HG03103 (cell line): ENCODE measurements around the gene HAUS1.
"Not testable (repeated sequence)": the region's sequence is repeated elsewhere in the genome, so short reads cannot be mapped to it uniquely, and the experiment has no call there.

Experiments used
- ATAC-seq: cut with Tn5 transposase; IDR thresholded peaks from one replicate; pipeline ENCODE4 v1.9.1; 2021; ENCODE audit warnings: low read depth; ENCODE audit not compliant: unreplicated experiment

Gene HAUS1

GRCh38 chr18:46084431-46084830, 19.8 kb upstream of the HAUS1 start:
- ATAC-seq = no peak

- ATAC-seq = not testable (repeated sequence)
Measured at GRCh38 chr18:46088501-46088900, 15.7 kb upstream of the HAUS1 start.

- no peak for ATAC-seq
Measured at GRCh38 chr18:46095532-46095931, 8.7 kb upstream of the HAUS1 start.

GRCh38 chr18:46096651-46097300, 7.4 kb upstream of the HAUS1 start:
- no peak for ATAC-seq

DNA sequence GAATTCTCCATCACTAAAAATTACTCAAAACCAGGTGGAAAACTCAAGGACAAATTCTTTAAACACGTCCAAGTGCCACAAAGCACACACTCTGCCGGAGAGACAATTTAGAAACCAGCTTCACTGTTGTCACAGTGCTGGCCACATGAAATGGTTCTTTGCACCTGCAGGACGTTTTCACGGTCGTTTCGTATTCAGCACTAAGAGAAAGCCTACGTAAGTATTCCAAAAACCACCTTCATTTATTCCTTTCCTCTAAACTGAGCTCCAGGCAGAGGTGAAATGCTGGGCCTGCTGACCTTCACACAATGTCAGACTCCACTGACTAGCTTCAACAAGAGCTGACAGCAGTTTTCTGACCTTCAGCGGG, 6.8 kb upstream of the HAUS1 start:
- peak; percentile 22 for ATAC-seq

GRCh38 chr18:46097801-46098615, 6.2 kb upstream of the HAUS1 start, which contains the start of gene ATP5F1A:
ATP5F1A (minus strand) TSS chr18:46098296; CDS start chr18:46098231, 65 bp downstream.
- ATAC-seq = peak; percentile 64

- peak; percentile 3 for ATAC-seq
Measured at GRCh38 chr18:46098616-46098933, 5.6 kb upstream of the HAUS1 start.

DNA sequence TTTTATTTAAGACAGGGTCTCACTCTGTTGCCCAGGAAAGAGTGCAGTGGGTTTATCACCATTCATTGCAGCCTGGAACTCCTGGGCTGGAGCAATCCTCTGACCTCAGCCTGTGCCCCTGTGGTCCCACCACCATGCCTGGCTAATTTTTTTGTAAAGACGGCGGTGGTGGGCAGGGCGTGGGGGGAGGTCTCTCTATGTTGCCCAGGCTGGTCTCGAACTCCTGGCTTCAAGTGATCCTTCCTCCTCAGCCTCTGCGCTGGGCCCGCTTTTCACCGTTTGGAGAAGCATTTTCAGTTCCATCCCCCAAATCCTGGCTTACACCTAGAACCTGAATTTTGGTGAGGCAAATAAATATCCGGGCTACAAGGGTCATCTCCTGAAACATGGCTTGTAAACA, 4.7 kb upstream of the HAUS1 start:
- ATAC-seq = no peak

- no peak for ATAC-seq
Measured at GRCh38 chr18:46109386-46109785, 5.2 kb downstream of the HAUS1 start.

GRCh38 chr18:46110406-46110805, 6.2 kb downstream of the HAUS1 start:
- no peak for ATAC-seq

DNA sequence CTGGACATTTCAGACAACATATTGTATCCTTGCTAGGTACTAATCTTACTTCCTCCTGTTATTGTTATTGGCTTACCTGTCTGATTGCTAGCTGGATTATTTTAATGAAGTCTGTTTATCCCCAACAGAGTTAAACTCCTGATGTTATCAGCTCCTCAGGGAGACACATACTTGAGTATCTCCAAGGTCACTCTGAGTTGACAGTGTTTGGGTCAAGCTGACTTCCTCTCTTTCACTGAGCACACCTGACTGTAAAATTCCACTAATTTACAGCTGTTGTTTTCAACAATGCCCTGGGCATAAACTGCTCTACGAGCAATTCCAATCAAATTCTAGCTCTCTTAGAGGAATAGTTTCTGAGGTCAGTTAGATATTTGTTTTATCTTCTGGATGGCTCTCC, 9.6 kb downstream of the HAUS1 start:
- ATAC-seq = no peak

GRCh38 chr18:46126625-46127024, 22.4 kb downstream of the HAUS1 start:
- ATAC-seq = not testable (repeated sequence)

DNA sequence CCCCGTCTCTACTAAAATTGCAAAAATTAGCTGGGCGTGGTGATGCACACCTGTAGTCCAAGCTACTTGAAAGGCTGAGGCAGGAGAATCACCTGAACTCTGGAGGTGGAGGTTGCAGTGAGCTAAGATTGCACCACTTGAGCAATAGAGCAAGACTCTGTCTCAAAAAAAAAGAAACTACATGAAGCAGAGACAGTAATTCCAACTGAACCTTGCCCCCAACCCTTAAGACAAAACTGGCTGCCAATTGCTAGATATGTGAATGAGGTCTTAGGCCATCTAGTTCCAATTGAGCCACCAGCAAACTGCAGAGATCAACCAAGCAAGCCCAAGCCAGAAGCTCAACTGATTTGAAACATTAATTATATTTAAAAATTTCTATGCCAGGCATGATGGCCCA, 25.9 kb downstream of the HAUS1 start:
- ATAC-seq = no peak

DNA sequence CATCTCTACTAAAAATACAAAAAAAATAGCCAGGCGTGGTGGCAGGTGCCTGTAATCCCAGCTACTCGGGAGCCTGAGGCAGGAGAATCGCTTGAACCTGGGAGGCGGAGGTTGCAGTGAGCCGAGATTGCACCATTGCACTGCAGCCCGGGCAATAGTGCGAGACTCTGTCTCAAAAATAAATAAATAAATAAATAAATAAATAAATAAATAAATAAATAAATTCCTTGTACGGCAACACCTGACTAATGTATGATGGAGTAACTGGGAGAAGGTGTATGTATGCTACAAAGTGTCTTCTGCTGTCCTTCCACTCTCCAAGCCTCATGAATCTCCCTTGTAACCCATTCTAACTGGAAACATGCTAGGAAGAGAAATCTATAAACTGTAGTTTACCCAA, 26.4 kb downstream of the HAUS1 start:
- not testable (repeated sequence) for ATAC-seq

DNA sequence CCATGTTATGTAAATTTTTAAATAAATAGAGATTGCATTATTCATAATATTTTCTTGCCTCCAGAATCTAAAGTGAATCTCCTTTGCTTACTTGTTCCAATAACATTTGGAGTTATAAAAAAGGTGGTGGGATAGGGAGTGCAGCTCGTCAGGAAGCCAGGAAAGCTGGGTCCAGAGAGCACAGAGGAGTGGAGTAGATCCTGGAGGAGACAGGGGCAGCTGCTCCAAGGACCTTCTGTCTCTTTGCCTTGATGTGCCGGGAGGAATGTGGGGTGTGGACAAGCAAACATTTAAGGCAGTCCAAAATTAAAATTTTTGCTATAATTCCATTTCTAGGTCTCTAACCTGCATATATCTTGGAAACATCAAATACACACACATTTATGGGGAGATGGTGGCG, 29.3 kb downstream of the HAUS1 start:
- no peak for ATAC-seq

GRCh38 chr18:46134920-46135675, 30.9 kb downstream of the HAUS1 start:
- no peak for ATAC-seq

DNA sequence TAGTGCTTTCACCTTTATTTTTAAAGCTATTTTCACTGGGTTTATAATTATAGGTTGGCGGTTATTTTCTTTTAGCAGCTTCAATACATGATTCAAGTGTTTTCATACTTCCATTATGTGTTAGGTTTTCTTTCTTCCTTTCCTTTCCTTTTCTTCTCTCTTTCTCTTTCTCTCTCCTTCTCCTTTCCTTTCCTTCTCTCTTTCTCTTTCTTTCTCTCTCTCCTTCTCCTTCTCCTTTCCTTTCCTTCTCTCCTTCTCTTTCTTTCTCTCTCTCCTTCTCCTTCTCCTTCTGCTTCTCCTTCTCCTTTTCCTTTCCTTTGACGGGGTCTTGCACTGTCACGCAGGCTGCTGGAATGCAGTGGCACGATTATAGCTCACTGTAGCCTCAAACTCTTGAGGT, 36.0 kb downstream of the HAUS1 start:
- ATAC-seq = no peak

- ATAC-seq = no peak
Measured at GRCh38 chr18:46141199-46141598, 37.0 kb downstream of the HAUS1 start.

DNA sequence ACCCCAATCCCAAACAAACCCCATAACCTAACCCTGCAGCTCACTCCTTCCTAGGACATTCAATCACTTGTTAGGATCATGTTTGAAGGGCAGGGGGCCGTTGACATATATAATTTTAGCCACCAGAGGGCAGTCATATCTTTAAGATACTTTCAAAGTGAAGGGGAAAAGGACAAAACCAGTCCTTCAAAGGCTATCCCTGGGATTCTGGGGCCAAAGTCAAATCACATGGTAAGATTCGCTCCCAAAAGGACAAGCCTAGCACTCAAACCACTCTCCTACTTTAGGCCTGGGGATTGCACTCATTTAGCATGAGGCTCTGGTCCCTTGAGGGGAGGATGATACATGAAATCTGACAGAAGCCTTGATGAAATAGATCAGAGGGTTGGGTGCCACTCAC, 44.6 kb downstream of the HAUS1 start:
- no peak for ATAC-seq

DNA sequence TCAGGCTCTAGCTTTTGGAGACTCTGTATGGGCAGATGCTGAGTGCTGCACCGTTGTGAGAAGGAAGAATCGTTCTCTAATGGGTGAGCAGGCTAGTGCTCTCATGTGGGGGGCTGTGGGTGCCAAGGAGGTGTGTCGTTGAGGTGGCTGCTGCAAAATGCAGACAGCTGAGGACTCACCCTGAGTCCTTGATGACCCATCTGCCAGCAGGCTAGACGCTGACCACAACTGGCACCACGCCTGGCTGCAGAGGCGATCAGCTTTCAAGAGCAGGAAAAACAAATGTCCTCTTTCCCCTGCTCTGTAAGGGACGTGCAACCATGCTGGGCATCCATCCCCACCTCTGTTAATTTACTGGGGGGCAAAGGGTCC, 48.2 kb downstream of the HAUS1 start:
- no peak for ATAC-seq

DNA sequence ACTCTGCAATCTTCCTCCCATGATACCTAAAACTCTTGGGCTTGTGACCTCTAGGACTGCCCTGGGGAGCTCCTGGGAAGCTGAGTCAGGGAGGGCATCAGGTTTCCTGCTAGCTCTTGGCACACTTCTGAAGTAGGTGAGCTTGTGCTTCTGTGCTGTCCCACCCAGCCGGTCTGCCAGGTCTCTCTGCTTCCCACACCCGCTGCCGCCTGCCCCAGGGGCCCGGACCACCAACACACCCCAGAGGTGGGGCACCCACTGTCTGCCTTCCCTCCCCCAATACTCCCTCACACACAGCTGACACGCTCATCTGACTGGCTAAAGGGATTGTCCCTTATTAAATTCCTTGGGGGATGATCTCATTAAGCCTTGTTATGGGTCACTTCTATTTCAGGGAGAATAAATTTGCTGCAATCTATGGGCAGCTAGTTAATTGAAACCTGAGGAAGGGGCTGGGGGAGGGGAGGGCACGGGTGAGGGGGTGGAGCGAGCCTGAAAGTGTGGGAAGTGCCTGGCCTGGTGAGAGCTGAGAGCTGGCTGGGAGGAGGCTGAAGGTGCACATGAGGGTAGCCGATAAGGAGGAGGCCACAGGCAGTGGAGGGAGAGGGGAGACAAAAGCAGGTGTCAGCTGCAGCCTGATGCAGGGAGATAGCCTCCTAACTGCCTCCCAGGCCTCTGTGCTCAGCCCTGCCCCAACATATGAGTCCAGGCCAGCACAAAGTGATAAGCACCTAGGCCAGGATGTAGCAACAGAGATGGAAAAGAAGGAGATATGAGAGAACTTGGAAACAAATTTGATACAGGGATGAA, 48.8 kb downstream of the HAUS1 start:
- no peak for ATAC-seq
